DMS114 treated with DMSO at 0.1 percent for 48 hours (cell line): ENCODE measurements around the gene RFFL.

ENCODE experiments used
- DNase-seq: peaks from one replicate; lab custom pipeline; 2025; ENCODE audit not compliant: unreplicated experiment; lab: John Stamatoyannopoulos, UW

RFFL gene

GRCh38 chr17:35082073-35082657 is 18.7 kb upstream of the RFFL start:
- DNase-seq: no peak

GRCh38 chr17:35081638-35082037 is 18.1 kb upstream of the RFFL start:
- no peak for DNase-seq

DNA sequence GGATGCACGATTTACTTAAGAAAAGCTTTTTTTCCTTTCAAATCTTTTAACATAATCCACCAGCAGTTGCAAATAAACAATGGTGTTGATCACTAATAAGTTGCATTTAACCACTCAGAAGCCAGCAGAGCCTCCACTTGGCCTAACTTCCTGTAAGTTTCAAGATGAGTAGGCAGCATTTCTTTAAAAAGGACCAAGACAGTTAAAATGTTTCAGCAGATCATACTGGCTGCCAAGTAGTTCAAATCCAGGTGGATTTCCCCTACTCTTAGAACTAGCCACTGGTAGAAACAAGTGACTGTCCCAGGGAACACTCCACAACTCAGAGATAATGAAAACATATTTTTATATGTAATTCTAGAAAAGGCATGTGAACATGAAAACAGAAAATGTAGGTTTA is 17.0 kb upstream of the RFFL start:
- no peak for DNase-seq

DNA sequence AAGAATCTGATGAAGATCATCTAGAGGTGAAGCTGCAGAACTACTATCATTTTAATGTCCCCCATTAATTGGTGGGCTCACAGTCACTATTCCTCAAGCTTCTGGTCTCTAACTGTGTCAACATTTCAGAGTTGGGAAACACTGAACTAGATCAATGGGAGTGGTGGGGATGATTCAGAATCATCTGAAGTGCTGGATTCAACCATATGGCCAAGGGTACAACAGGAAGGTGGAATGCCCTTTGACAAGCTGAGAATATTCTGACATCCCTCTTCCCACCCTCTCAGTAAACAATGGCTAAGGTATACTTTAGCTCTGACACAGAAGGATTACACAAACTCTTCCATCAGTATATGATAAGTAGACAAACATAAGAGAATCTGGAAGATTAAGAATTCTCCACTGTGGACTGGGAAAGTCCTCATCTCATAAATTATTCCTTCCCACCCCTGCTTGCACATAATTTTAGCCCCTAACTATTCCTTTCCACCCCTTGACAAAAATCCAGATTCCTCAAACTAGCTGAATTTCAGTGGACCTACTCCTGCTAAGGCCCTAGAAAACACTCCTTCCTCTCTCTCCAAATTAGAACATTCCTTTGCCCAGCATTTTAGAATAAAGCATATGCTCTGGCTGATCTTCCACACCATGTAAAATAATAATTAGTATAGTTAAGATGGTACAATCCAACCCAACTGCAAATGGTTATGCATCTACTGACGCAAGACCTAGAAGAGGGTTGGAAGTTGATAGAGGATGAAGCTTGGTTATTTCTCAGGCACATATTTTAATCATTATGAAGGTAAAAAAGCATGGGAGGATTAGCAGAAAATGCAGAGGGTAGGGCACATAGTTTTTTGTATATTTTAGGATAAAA is 16.3 kb upstream of the RFFL start:
- no peak for DNase-seq

DNA sequence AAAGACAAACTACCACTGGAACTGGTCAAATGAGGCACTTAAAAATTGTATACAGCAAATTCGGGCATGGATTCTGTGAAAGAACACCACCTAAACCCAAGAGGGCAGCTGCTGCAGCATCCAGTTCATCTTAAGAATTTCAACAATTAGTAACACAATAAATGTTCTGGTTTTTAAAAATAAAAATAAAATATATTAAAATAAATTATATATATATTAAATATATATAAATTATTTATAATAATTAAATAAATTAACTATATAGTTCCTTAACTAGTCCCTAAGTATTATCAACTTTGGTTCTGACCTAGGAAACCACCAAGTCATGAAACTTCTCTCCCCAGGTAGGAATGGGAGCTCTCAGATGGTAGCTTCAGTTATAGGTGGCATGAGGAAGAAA is 13.4 kb upstream of the RFFL start:
- no peak for DNase-seq

- DNase-seq: no peak
These were observed 11.5 kb upstream of the RFFL start for GRCh38 chr17:35074711-35075707.

GRCh38 chr17:35073991-35074627 is 10.6 kb upstream of the RFFL start:
- DNase-seq: no peak

GRCh38 chr17:35073183-35073790 is 9.8 kb upstream of the RFFL start:
- no peak for DNase-seq

GRCh38 chr17:35069311-35069710 is 5.8 kb upstream of the RFFL start:
- no peak for DNase-seq

- DNase-seq: no peak
These were observed 4.7 kb upstream of the RFFL start for GRCh38 chr17:35068249-35068648.

- no peak for DNase-seq
These were observed 2.4 kb upstream of the RFFL start for GRCh38 chr17:35065880-35066279.

GRCh38 chr17:35064516-35065215 is 1.2 kb upstream of the RFFL start:
- DNase-seq: no peak

GRCh38 chr17:35062308-35062707 is 1.2 kb downstream of the RFFL start:
- no peak for DNase-seq

DNA sequence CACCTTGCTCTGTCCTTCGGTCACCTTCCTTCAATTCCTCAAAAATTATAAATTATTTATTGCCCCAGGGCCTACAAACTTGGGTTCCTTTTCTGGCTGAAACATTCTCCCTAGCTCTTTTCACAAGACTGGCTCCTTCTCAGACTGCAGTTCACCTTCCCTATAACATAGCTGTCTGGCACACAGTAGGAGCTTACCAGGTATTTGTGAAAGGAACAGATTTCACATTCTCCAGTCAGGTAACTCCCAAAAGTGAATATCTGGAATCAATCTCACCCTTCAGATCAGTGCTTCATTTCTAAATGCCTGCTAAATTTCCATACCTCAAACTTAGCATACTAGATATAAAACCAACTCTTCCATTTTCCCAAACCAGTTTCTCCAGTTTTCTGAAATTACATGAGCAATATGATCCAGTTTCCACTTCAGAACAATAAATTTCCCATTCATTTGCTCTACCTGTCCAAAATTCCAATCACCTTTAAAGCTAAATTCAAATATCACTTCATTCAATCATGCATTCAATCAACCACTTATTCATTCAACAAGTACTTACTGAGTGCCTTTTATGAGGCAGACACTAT is 6.1 kb downstream of the RFFL start:
- DNase-seq: no peak

- no peak for DNase-seq
These were observed 7.5 kb downstream of the RFFL start for GRCh38 chr17:35056013-35056412.

- no peak for DNase-seq
These were observed 10.3 kb downstream of the RFFL start for GRCh38 chr17:35053204-35053603.

- DNase-seq: no peak
These were observed 10.7 kb downstream of the RFFL start for GRCh38 chr17:35052780-35053179.

DNA sequence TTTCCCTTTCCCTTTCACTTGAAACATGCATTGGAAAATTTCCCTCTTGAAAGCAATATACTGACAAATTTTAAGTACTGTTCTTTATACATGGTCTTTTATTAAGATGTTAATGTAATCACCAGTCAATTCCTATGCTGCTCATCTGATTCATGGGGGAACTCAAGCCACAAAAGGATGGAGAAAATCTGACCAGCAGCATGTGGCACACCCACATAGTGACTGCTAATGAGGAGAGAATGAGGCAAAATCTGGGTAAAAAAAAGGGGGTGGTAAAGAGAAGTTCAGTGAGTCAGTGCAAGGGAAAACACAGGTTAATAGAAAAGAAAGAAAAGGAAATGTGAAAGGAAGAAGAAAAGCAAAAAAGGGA is 11.3 kb downstream of the RFFL start:
- no peak for DNase-seq

GRCh38 chr17:35051579-35052240 is 11.8 kb downstream of the RFFL start:
- DNase-seq: no peak
